Fibroblast of lung (primary cell): ENCODE data around the gene RADIL.

Experiments used
- CTCF ChIP-seq, 2 donors: IDR thresholded peaks in 1 of 2; conservative IDR thresholded peaks in 1 of 2; 1 replicate in 1 of 2; 2 replicates in 1 of 2; pipeline ENCODE4 v1.5.1; 2011 to 2012; ENCODE audit warnings: low read length in 2 of 2, control low read depth in 1 of 2, inconsistent platforms in 1 of 2, low read depth in 1 of 2, mild to moderate bottlenecking in 1 of 2
- EZH2 ChIP-seq: IDR thresholded peaks from 2 replicates; pipeline ENCODE4 v1.5.1; 2012; ENCODE audit warnings: low read length, control low read depth, mild to moderate bottlenecking; ENCODE audit errors: missing control alignments

- no peak for TF ChIP-seq CTCF (conservative IDR thresholded peaks at IDR 0.05 in 1 of 2, IDR thresholded peaks at IDR 0.05 in 1 of 2; ENCODE audit: low read depth in 1 of 2, low read length in 2 of 2)
- no peak for TF ChIP-seq EZH2
Observed at GRCh38 chr7:4895766-4896165, 12.2 kb upstream of the RADIL start.
